HG02798 (cell line): Measurements from ENCODE around the gene TSLP.

ENCODE experiments used
- ATAC-seq: cut with Tn5 transposase; IDR thresholded peaks from one replicate; pipeline ENCODE4 v1.9.1; 2021; ENCODE audit warnings: mild to moderate bottlenecking; ENCODE audit not compliant: unreplicated experiment, poor library complexity

Gene TSLP

DNA sequence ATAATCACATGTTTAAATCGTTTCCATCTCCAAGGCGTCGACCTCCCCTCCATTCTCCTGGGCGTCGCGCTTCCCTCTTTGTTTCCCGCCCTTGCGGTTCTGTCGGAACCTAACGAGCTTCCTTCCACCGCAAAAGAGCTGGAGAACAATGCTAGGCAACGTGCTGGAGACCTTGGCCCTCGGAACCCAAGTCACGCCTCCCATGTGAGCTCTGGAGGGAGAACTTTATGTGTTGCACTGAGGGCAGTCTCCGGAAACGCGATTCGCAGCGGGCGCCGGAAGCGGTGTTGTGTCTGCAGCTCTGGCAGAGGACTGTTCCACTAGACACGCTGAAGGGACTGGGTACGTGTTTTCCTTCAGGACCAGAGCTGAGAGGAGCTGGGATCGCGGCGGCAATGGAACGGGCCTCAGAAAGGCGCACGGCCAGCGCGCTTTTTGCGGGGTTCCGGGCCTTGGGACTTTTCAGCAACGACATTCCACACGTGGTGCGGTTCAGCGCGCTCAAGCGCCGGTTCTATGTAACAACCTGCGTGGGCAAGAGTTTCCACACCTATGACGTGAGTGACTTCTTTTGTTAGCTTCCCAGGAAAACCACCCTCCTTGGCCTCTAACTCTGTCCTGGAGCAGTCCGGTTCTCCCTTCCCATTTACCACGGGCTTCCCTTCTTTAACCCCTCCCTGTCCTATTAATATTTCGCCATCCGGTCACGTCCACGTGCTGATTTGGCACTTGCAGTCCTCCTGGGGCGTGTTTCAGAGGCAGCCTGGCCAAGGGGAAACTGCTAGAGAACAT lies 20.7 kb downstream of the TSLP start, which contains the start of gene WDR36:
WDR36 (plus strand) TSS at position 287 of the 792 bp plus-strand sequence; CDS start at position 396, 109 bp downstream.
- ATAC-seq: peak; percentile 96

DNA sequence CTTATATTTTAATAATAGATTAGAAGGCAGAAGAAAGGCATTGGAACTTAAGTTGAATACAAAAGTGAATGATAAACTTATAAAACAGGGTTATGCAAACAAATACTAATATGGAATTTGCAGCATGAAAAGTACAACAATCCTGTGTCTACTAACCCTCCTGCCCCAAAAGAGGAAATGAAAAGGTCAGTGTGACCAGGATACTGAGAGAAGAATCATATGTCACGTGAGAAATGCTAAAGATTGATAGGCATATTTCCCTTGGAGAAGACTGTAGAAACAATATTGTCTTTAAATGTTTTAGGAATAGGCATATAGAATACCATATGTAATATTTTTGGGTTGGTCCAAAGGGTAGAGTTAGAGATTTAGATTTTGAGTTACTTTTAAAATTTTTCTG lies 24.5 kb downstream of the TSLP start:
- no peak for ATAC-seq

GRCh38 chr5:111099058-111099778 lies 27.7 kb downstream of the TSLP start:
- ATAC-seq: no peak

DNA sequence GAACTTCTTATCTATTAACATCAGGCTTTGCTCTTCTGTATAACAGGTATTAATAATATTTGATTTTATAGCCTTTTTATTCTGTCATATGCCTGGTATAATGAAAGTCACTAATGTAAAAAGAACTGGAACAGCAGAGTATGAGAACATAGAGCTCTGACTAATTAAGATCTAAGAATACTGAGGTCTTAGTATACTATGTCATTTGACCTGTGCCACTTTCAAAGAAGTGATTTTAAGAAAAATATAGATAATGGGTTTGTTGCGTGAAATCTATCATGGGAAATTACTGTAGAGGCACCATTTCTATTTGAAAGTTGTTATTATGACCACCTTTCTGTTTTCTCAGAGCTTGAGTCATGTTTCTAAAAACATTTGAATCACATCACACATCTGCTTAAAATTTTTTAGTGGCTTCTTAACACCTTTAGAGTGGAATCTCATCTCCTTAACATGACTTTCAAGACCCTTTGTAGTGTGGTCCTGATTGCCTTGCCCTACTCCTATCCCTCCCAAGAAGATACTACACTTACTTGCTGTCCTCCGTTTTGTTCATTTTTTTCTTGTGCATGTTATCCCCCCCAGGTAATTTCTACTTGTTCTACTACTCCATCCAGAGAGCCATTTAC lies 34.9 kb downstream of the TSLP start:
- no peak for ATAC-seq

GRCh38 chr5:111107371-111107770 lies 35.9 kb downstream of the TSLP start:
- no peak for ATAC-seq

DNA sequence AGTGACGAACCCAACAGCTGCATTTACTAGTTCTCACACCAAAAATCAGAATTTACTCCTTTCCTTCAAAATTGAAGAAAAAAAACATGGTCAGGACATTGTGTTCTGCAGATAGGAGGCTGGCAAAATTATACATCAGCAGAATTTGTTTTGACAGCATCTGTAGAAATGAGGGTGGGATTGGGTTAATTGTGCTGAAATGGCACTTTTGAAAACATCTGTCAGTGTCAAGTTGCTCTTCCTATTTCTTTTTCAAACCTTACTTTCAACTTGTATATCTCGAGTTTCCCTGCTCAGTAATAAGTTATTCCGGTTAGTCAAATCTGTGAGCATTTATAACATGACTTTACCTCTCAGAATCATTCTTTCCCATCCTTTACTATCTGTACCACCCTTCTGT lies 40.4 kb downstream of the TSLP start:
- ATAC-seq: no peak

- no peak for ATAC-seq
Measured at GRCh38 chr5:111113678-111114077, 42.2 kb downstream of the TSLP start.

GRCh38 chr5:111115229-111115628 lies 43.7 kb downstream of the TSLP start:
- no peak for ATAC-seq

DNA sequence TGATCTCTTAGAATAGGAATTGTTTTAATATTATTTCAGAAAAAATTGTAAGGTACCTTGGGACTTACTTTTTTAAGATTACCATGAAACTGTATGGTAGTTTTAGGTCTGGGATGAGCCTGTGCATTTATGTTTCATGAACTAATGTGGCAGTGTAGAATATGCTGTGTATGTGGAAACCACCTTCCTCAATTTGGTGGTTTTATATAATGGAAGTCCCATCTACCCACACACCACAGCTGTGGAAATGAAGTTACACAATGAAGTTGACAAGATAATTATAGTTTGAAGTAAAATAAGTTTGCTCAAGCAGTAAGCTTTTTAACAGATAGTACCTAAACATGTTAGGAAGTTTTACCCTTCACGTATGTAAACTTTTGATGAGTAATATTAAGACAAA lies 45.0 kb downstream of the TSLP start:
- no peak for ATAC-seq

DNA sequence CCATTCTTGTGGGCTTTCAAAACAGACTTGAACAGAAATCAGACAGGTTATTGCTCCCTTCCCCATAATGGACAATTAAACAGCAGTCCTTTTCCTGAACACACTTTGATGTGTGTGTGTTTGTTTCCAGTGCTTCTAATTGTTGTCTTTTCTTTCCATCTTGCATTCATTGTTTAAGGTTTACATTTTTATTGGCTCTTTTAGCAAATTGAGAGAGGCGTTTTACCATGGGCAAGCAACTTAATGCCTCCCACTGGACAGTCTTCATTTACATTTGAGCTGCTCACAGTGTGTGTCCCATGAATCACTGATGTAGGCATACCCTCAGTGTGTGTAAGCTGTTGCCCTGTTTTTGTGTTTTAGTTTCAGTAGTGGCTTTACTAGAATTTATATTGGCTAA lies 45.6 kb downstream of the TSLP start:
- no peak for ATAC-seq

GRCh38 chr5:111119221-111119620 lies 47.7 kb downstream of the TSLP start:
- ATAC-seq: no peak

DNA sequence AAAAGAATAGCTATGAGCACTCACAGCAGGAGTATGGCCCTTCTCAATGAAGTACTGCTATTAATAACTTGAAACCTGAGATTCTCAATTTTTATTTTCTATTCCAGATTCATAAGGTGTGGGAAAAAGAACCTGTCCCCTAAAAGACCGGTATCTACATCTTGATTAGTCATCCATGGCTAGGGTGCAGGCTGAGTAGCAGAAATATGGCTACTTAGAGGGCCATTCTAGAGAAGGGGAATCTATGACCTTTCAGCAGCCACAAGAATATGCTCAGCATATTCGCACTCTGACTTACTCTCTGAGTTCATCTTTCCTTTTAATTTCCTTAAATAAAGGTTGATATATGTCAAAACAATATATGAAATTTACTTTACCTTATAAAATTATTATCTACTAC lies 48.3 kb downstream of the TSLP start:
- ATAC-seq: no peak

DNA sequence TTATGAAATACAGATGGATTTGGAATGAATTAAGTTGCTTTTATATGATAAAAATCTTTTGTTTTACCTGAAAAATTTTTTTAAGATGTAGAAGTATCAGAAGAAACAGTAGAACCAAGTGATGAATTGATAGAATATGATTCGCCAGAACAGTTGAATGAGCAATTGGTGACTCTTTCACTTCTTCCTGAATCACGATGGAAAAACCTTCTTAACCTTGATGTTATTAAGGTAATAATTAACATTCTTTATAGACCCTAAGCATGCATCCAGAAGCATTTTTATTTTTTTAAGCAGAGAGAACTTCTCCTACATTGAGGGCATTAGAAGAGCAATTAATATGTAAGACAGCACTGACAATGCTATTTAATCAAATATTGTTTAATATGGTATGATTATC lies 49.4 kb downstream of the TSLP start:
- no peak for ATAC-seq

DNA sequence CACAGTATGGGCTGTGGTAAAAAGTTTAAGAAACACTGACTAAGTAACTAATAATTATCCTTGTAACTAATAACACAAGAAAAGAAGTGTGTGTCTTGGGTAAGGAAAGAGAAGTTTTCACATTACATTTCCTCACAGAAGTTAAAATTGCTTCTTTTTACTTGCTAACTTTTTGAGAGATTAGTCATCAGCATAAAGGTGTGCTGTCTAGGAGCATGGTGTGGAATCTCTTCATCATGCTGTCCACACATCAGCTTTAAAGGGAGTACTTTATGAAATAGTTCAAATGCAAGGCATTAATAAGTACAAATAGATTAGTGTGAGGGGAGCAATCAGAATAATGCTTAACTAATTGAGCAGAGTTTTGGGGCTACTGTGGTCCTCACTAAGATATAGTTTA lies 50.4 kb downstream of the TSLP start:
- no peak for ATAC-seq

GRCh38 chr5:111122398-111122797 lies 50.9 kb downstream of the TSLP start:
- no peak for ATAC-seq

DNA sequence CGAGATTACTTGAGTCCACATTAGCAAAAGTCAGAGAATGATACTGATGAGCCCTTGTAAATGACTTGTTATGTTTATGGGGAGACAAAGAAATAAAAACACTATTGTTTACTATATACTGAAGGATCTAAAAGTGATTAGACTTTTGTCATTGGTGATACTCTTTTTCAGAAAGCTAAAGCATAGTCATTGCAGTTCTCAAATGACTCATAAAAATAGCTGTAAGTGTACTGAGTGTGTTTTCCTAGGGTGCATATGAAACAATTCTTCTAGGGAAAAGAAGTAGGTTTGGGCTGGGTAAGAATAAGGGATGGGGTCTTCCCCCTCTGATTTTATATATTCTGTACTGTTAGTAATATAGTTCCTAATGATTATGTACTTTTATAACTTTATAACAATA lies 53.3 kb downstream of the TSLP start:
- no peak for ATAC-seq

DNA sequence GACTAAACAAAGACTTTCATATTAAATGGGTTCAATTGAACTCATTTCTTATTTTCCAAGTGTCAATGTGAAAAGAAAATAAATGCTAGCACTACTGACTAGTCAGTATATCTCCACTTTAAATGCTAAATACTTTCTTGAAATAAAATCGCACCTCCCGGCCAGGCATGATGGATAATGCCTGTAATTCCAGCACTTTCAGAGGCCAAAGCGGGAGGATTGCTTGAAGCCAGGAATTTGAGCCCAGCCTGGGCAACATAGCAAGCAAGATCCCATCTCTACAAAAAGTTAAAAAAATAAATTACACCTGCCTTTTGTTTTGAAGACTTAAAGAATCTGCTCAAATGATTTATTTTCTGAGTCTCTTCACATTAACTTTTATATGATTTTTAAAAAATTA lies 55.4 kb downstream of the TSLP start:
- no peak for ATAC-seq
